H1 (cell line): Measurements from ENCODE around the gene C1orf210. TPM values are rescaled to one million over a fixed set of nuclear protein-coding genes. Genes with fewer than 3 reads are reported as not detected.

Experiments
- CTCF ChIA-PET: fragments of 300-600 bp; sonication (Branson Sonifier 250); formaldehyde crosslinking; loops from one replicate; lab custom pipeline; 2021; ENCODE audit not compliant: partially characterized antibody; lab: Charles Lee
- POLR2A ChIA-PET: fragments of 300-600 bp; sonication (Branson Sonifier 250); formaldehyde crosslinking; loops from one replicate; lab custom pipeline; 2021; ENCODE audit warnings: inconsistent platforms; ENCODE audit not compliant: partially characterized antibody; lab: Charles Lee
- DNase-seq, 2 experiments: peaks; one replicate each; pipeline versions ENCODE4 v3.0.0 to v3.0.0-alpha.2; 2010 to 2022; ENCODE audit warnings: low spot score in 2 of 2, low read depth in 1 of 2, mixed read lengths in 1 of 2
- FAIRE-seq: peaks from 2 replicates; lab custom pipeline; 2011; peaks lifted over from hg19 to GRCh38; lab: Jason Lieb, UNC
- H2AFZ ChIP-seq: 2 replicates; pipeline ENCODE4 v1.8.1; 2012; ENCODE audit warnings: low read length, inconsistent platforms
- H2AK5ac ChIP-seq: 2 replicates; pipeline ENCODE4 v1.6.1; 2013; ENCODE audit warnings: low read depth, low read length
- H2BK120ac ChIP-seq: replicated peaks from 2 replicates; pipeline ENCODE3; 2013; ENCODE audit warnings: low read depth, low read length, inconsistent platforms
- H2BK12ac ChIP-seq: 2 replicates; pipeline ENCODE4 v1.6.1; 2013; ENCODE audit warnings: low read depth, low read length
- H2BK15ac ChIP-seq: 2 replicates; pipeline ENCODE4 v1.6.1; 2013; ENCODE audit warnings: low read length
- H2BK20ac ChIP-seq: 2 replicates; pipeline ENCODE4 v1.6.1; 2013; ENCODE audit warnings: low read length
- H2BK5ac ChIP-seq: 2 replicates; pipeline ENCODE4 v1.6.1; 2013; ENCODE audit warnings: low read depth, low read length
- H3K14ac ChIP-seq: 2 replicates; pipeline ENCODE4 v1.6.1; 2013; ENCODE audit warnings: inconsistent platforms; ENCODE audit not compliant: insufficient read length
- H3K18ac ChIP-seq: 2 replicates; pipeline ENCODE4 v1.6.1; 2013; ENCODE audit warnings: low read length; ENCODE audit errors: extremely low read depth
- H3K23ac ChIP-seq: 2 replicates; pipeline ENCODE4 v1.6.1; 2013; ENCODE audit warnings: inconsistent platforms; ENCODE audit not compliant: insufficient read length
- H3K23me2 ChIP-seq: 2 replicates; pipeline ENCODE4 v1.6.1; 2013; ENCODE audit warnings: low read depth, low read length
- H3K27ac ChIP-seq: 2 replicates; pipeline ENCODE4 v1.6.1; 2011; ENCODE audit warnings: low read depth, low read length, inconsistent platforms
- H3K27me3 ChIP-seq, 4 experiments: replicated peaks in 1 of 4; 1 replicate in 1 of 4; 2 replicates in 3 of 4; pipeline versions ENCODE4 v1.6.1 to v1.8.1; 2011 to 2013; ENCODE audit warnings: low read length in 3 of 4, mild to moderate bottlenecking in 3 of 4, inconsistent platforms in 2 of 4, mixed read lengths in 2 of 4, moderate library complexity in 1 of 4; ENCODE audit not compliant: control insufficient read depth in 3 of 4, insufficient read depth in 3 of 4; ENCODE audit errors: extremely low read depth in 1 of 4
- H3K36me3 ChIP-seq, 4 experiments: 2 replicates each; pipeline versions ENCODE4 v1.6.1 to v1.8.1; 2011 to 2013; ENCODE audit warnings: mild to moderate bottlenecking in 4 of 4, low read length in 3 of 4, moderate library complexity in 2 of 4, control low read depth in 1 of 4, inconsistent platforms in 1 of 4; ENCODE audit not compliant: insufficient read depth in 4 of 4, control insufficient read depth in 2 of 4
- H3K4ac ChIP-seq: replicated peaks from 2 replicates; pipeline ENCODE3; 2013; ENCODE audit warnings: low read length, low read depth, mixed read lengths, inconsistent platforms; ENCODE audit not compliant: insufficient read length
- H3K4me1 ChIP-seq, 4 experiments: replicated peaks in 1 of 4; 1 replicate in 1 of 4; 2 replicates in 3 of 4; pipeline versions ENCODE4 v1.6.1 to v1.8.1; 2011 to 2013; ENCODE audit warnings: low read length in 3 of 4, inconsistent platforms in 2 of 4, mixed read lengths in 1 of 4; ENCODE audit not compliant: insufficient read depth in 4 of 4, control insufficient read depth in 3 of 4
- H3K4me2 ChIP-seq, 2 experiments: 2 replicates each; pipeline versions ENCODE4 v1.6.1 to v1.8.1; 2011 to 2013; ENCODE audit warnings: low read depth in 2 of 2, low read length in 2 of 2, control low read depth in 1 of 2, inconsistent platforms in 1 of 2, mild to moderate bottlenecking in 1 of 2; ENCODE audit not compliant: insufficient read depth in 1 of 2
- H3K4me3 ChIP-seq, 4 experiments: fragments of 200-600, 300-600 bp in 1 of 4; sonication (generic), shearing (Covaris generic), sonication (Bioruptor Twin) in 1 of 4; 2 replicates each; pipeline versions ENCODE4 v1.5.1 to v1.8.1; 2011 to 2016; ENCODE audit warnings: low read length in 4 of 4, low read depth in 3 of 4, control low read depth in 2 of 4, inconsistent platforms in 2 of 4, mild to moderate bottlenecking in 2 of 4, mixed read lengths in 1 of 4, moderate library complexity in 1 of 4; ENCODE audit not compliant: insufficient read depth in 2 of 4; ENCODE audit errors: extremely low read depth in 1 of 4
- H3K56ac ChIP-seq: replicated peaks from 2 replicates; pipeline ENCODE3; 2013; ENCODE audit warnings: low read depth, mild to moderate bottlenecking, mixed read lengths, low read length, inconsistent platforms; ENCODE audit not compliant: insufficient read length
- H3K79me1 ChIP-seq: 2 replicates; pipeline ENCODE4 v1.6.1; 2013; ENCODE audit warnings: low read depth, low read length, control low read depth
- H3K79me2 ChIP-seq, 2 experiments: 2 replicates each; pipeline versions ENCODE4 v1.6.1 to v1.8.1; 2012 to 2013; ENCODE audit warnings: low read length in 2 of 2, mild to moderate bottlenecking in 2 of 2, inconsistent platforms in 1 of 2; ENCODE audit not compliant: insufficient read depth in 2 of 2, control insufficient read depth in 1 of 2
- H3K9ac ChIP-seq, 4 experiments: replicated peaks in 1 of 4; 1 replicate in 1 of 4; 2 replicates in 3 of 4; pipeline versions ENCODE4 v1.6.1 to v1.8.1; 2011 to 2013; ENCODE audit warnings: low read depth in 3 of 4, low read length in 3 of 4, control low read depth in 2 of 4, mild to moderate bottlenecking in 2 of 4, moderate library complexity in 2 of 4, inconsistent platforms in 1 of 4; ENCODE audit errors: extremely low read depth in 1 of 4
- H3K9me3 ChIP-seq, 2 experiments: 2 replicates each; pipeline versions ENCODE4 v1.6.1 to v1.8.1; 2012 to 2013; ENCODE audit warnings: mild to moderate bottlenecking in 2 of 2, moderate library complexity in 2 of 2, control low read depth in 1 of 2, inconsistent platforms in 1 of 2, low read depth in 1 of 2, low read length in 1 of 2, mixed read lengths in 1 of 2; ENCODE audit not compliant: insufficient read depth in 2 of 2
- H4K20me1 ChIP-seq, 2 experiments: replicated peaks in 1 of 2; 2 replicates each; pipeline versions ENCODE3 to v1.8.1; 2011 to 2013; ENCODE audit warnings: inconsistent platforms in 2 of 2, low read length in 2 of 2, mild to moderate bottlenecking in 1 of 2; ENCODE audit not compliant: insufficient read depth in 2 of 2, control insufficient read depth in 1 of 2
- H4K5ac ChIP-seq: 2 replicates; pipeline ENCODE4 v1.6.1; 2013; ENCODE audit warnings: low read length, low read depth, mixed read lengths, inconsistent platforms; ENCODE audit not compliant: insufficient read length
- H4K8ac ChIP-seq: 2 replicates; pipeline ENCODE4 v1.8.0; 2013; ENCODE audit warnings: mild to moderate bottlenecking, moderate library complexity, low read length, inconsistent platforms; ENCODE audit not compliant: insufficient read depth; ENCODE audit errors: extremely low read depth
- H4K91ac ChIP-seq: replicated peaks from 2 replicates; pipeline ENCODE3; 2013; ENCODE audit warnings: low read length, mixed read lengths, inconsistent platforms; ENCODE audit not compliant: insufficient read length
- FOSL1 ChIP-seq: IDR thresholded peaks from 2 replicates; pipeline ENCODE4 v1.6.1; 2011; ENCODE audit warnings: mild to moderate bottlenecking, low read depth, low read length, moderate library complexity; ENCODE audit not compliant: insufficient read depth
- GABPA ChIP-seq: IDR thresholded peaks from 2 replicates; pipeline ENCODE4 v1.6.1; 2011; ENCODE audit warnings: mild to moderate bottlenecking, low read length, moderate library complexity, borderline replicate concordance; ENCODE audit not compliant: insufficient read depth
- JUND ChIP-seq: IDR thresholded peaks from 2 replicates; pipeline ENCODE4 v1.6.1; 2011; ENCODE audit warnings: mild to moderate bottlenecking, improper control_type of control experiment, low read length
- NANOG ChIP-seq: IDR thresholded peaks from 2 replicates; pipeline ENCODE4 v1.6.1; 2011; ENCODE audit warnings: low read length, low read depth, mild to moderate bottlenecking, inconsistent platforms; ENCODE audit not compliant: insufficient read depth, poor library complexity, severe bottlenecking
- POLR2A ChIP-seq, 2 experiments: IDR thresholded peaks; 1 replicate in 1 of 2; 2 replicates in 1 of 2; pipeline ENCODE4 v1.6.1; 2011; ENCODE audit warnings: low read depth in 2 of 2, low read length in 2 of 2, mild to moderate bottlenecking in 2 of 2; ENCODE audit errors: control extremely low read depth in 1 of 2
- TAF7 ChIP-seq: optimal IDR thresholded peaks from 2 replicates; pipeline ENCODE3; 2011; ENCODE audit warnings: low read depth, mild to moderate bottlenecking, inconsistent platforms, low read length, moderate library complexity, borderline replicate concordance
- WGBS, 2 experiments: shearing (Covaris generic) in 1 of 2; methylation state at CpG; one replicate each; pipeline versions ENCODE4 v1.1.6 to v1.1.7; 2013 to 2015; ENCODE audit warnings: low lambda C conversion rate in 2 of 2, mixed read lengths in 2 of 2, inconsistent platforms in 1 of 2, low coverage in 1 of 2, missing lambda C conversion rate in 1 of 2; ENCODE audit not compliant: insufficient replicate concordance in 2 of 2, insufficient coverage in 1 of 2, insufficient read length in 1 of 2; ENCODE audit errors: extremely low coverage in 1 of 2, missing lambda C conversion rate in 1 of 2; 5-methylcytosine and 5-hydroxymethylcytosine counted together
- polyA plus RNA-seq, 7 experiments: library from polyadenylated mRNA; depleted of rRNA in 3 of 7; stranded (reverse) in 5 of 7; unstranded in 2 of 7; fragments of >200 nt in 5 of 7; fragments of 200-250 nt in 2 of 7; gene quantifications; 1 replicate in 5 of 7; 2 replicates in 1 of 7; 4 replicates in 1 of 7; pipeline versions ENCODE4 v1.2.1 to v1.2.3, GENCODE V29; 2011 to 2013; ENCODE audit warnings: missing spikeins in 2 of 7, mixed read lengths in 2 of 7
- total RNA-seq: library from RNA; stranded (reverse); fragmentation: NEBNext Ultra II Directional; extraction: Animal tissue kit (Norgen Biotek cat#: 25700); gene quantifications from 2 replicates; pipeline ENCODE4 v1.2.1, GENCODE V29; 2021

Gene C1orf210
- total and polyA plus RNA-seq, 2 of the 8 experiments (the other 6 are each of a cell fraction or from before 2014, with no cell fraction given), result 12.0 to 27.9 TPM

DNA sequence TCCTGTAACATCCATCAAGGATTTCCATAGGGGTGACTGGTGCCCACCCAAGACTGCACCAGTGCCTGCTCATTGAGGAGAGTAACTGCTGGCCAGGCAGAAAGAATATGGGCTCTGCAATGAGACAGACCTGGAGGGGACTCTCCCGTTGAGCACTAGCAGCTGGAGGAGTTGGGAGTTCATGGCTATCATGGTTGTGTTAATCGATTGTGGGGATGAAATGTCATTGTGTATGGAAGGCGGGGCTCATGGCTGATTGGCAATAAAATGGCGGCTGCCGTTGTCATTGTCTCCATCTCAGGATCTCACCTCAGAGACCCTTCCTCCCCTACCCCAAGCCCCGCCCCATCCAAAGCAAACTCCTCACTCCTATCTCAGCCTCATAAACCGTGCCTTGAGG, 11.7 kb downstream of the C1orf210 start:
- DNase-seq, result no peak
- H3K27me3 ChIP-seq, result no peaks in the 10 kb centered on the region
- TF ChIP-seq JUND (no peak), POLR2A (IDR thresholded peaks at IDR 0.05; ENCODE audit: control extremely low read depth in 1 of 2, low read depth in 2 of 2, low read length in 2 of 2) (no peak), TAF7 (no peak), NANOG (no peak), GABPA (no peak), FOSL1 (no peak)
- TF ChIP-seq, all 59 proteins: peak for 0
- H3K23me2 ChIP-seq, result peaks cover 5% of the 10 kb centered on the region; the same call in 1 of the 2 replicates
- peaks cover 2 to 12% (median 6%) of the 10 kb centered on the region in 4 experiments; a peak in 6 of 8 replicates for H3K36me3 ChIP-seq
- H2AFZ ChIP-seq, result no peak overlapping the region
- H3K4me2 ChIP-seq, result no peak overlapping the region
- H3K4ac ChIP-seq, result no peak overlapping the region
- 0 out of 4 replicates have a peak, but pooled peaks cover 0 to 3% of the 10 kb centered on the region in 2 experiments for H3K79me2 ChIP-seq
- H2BK5ac ChIP-seq, result no peak overlapping the region
- H3K79me1 ChIP-seq, result peaks cover 3% of the 10 kb centered on the region
- no peak overlapping the region for H4K5ac ChIP-seq
- H2BK15ac ChIP-seq, result no peak overlapping the region
- no peaks in the 10 kb centered on the region for H3K9me3 ChIP-seq
- ChIA-PET CTCF (interaction anchor here (0.9 kb wide), 1 partner anchor 40 kb away, joined by 3 read pairs; no protein-coding TSS in a partner anchor), POLR2A (interaction anchor here (1.6 kb wide), 1 partner anchor 85 kb away, joined by 4 read pairs; the partner anchor contains the start of gene CDC20)
- peaks cover 0 to 12% (median 5%) of the 10 kb centered on the region in 4 experiments; a peak in 5 of 7 replicates for H3K4me1 ChIP-seq
- H3K4me3 ChIP-seq, result no peak overlapping the region
- H3K27ac ChIP-seq, result no peak overlapping the region
- no peaks in the 10 kb centered on the region for H4K20me1 ChIP-seq
- no peak overlapping the region for H2AK5ac ChIP-seq
- no peak overlapping the region for H2BK20ac ChIP-seq
- FAIRE-seq, result no peak
- no peak overlapping the region for H3K23ac ChIP-seq
- no peak overlapping the region for H3K56ac ChIP-seq
- no peak overlapping the region for H2BK12ac ChIP-seq
- no peak overlapping the region for H2BK120ac ChIP-seq
- no peak overlapping the region for H4K8ac ChIP-seq
- H3K18ac ChIP-seq, result no peak overlapping the region
- H3K9ac ChIP-seq, result no peak overlapping the region
- WGBS, 2 experiments, result 86% methylated on average over 5 of the region's 7 CpGs; no CpG with 5 or more reads in 1 of the 2 experiments
- peak overlapping the region; percentile 18 for H4K91ac ChIP-seq
- no peak overlapping the region for H3K14ac ChIP-seq
